Measurements from ENCODE around the gene SLCO2B1. TPM values are rescaled to one million over a fixed set of nuclear protein-coding genes. Genes with fewer than 3 reads are reported as not detected.
A peak's percentile ranks its signal among the peaks of the same experiment; 100 is the strongest.

Gene SLCO2B1
- total RNA-seq, 1 donor from 2014 or later = 0.54 TPM

DNA sequence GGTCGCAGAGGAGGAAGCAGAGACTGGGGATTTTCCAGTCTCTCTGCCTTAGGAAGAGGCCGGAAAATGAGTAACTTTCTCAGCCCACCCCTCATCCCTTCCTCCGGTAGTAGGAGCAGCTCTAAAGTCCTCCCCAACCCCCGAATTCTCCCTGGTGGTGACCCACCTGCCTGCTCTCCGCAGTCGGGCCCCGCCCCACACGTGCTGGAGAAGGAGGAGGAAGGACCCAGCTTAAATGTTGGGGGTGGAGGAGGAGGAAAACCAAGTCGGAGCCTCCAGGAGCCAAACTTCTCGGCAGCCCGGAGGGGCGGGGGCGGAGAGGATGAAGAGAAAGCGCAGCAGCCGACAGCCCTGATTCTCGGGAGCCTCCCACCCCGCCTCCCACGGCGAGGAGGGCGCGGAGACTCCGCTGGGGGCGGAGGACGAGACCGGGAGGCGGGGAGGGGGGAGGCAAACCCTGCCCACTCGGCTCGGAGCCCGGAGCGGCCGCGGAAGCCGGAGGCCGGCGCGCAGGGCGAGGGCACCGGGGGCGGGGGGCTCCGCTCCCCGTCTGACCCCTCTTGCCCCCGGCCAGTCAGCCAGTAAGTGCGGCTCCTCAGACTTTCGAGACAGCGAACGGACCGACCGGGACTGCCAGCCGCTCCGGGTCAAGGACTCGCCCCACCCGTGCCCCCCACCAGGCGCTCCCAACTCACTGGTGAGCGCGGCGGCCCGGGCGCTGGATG is 89.6 kb downstream of the SLCO2B1 start, which contains the start of gene TPBGL:
TSS of gene TPBGL (plus strand) at position 464 of the 725 bp plus-strand sequence. CDS start 276 bp downstream, outside the sequence.
- peak within 1 kb of the TSS; percentile 64 for H3K4me3 Mint-ChIP-seq (ENCODE audit: unreplicated experiment)
- no peaks in the 10 kb centered on the region for H3K9me3 Mint-ChIP-seq (ENCODE audit: unreplicated experiment)
- no peaks in the 10 kb centered on the region for H3K36me3 Mint-ChIP-seq (ENCODE audit: unreplicated experiment)
- H3K4me1 Mint-ChIP-seq (ENCODE audit: unreplicated experiment) = peaks cover 8% of the 10 kb centered on the region
- H3K27ac Mint-ChIP-seq (ENCODE audit: unreplicated experiment) = no peak within 1 kb of the TSS
- DNase-seq (ENCODE audit: extremely low spot score, unreplicated experiment) = no peak
- H3K27me3 Mint-ChIP-seq (ENCODE audit: unreplicated experiment) = peaks cover 66% of the 10 kb centered on the region
- TF ChIP-seq CTCF (IDR thresholded peaks at IDR 0.05) = no peak

- Mint-ChIP-seq H3K4me1 (ENCODE audit: unreplicated experiment) (peaks cover 8% of the 10 kb centered on the region), H3K27ac (ENCODE audit: unreplicated experiment) (no peak overlapping the region), H3K36me3 (ENCODE audit: unreplicated experiment) (no peaks in the 10 kb centered on the region), H3K4me3 (ENCODE audit: unreplicated experiment) (peak overlapping the region; percentile 59), H3K27me3 (ENCODE audit: unreplicated experiment) (peaks cover 70% of the 10 kb centered on the region), H3K9me3 (ENCODE audit: unreplicated experiment) (no peaks in the 10 kb centered on the region)
- TF ChIP-seq CTCF (IDR thresholded peaks at IDR 0.05) = peak; percentile 92
- DNase-seq (ENCODE audit: extremely low spot score, unreplicated experiment) = peak; percentile 98
Observed at GRCh38 chr11:75241036-75241905, 90.4 kb downstream of the SLCO2B1 start.

DNA sequence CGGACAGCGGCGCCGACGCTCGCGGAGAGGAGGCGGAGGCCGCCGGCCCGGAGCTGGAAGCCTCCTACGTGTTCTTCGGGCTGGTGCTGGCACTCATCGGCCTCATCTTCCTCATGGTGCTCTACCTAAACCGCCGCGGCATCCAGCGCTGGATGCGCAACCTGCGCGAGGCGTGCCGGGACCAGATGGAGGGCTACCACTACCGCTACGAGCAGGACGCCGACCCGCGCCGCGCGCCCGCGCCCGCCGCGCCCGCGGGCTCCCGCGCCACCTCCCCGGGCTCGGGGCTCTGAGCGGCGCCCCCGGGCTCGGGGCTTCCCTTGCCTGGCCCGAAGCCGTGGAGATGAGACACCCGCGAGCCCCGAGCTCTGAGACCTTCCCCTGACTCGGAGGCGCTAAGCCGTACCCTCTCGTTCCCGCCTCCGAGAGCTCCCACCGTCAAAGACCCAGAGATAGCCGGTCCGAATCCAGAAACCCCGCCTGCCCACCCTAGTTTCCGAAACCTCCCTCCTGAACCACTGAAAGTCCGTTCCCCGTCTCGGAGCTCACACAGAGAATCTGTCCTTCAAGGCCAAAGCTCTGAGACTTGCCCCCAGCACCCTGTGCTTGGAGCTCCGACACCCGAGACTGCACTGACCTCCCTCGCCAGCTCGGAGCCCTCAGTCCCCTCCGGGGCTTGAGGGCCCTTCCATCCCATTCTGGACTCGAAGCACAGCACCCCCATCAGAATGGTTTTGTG is 91.2 kb downstream of the SLCO2B1 start:
- TF ChIP-seq CTCF (IDR thresholded peaks at IDR 0.05) = no peak
- Mint-ChIP-seq H3K27me3 (ENCODE audit: unreplicated experiment) (peaks cover 66% of the 10 kb centered on the region), H3K4me1 (ENCODE audit: unreplicated experiment) (peaks cover 8% of the 10 kb centered on the region), H3K9me3 (ENCODE audit: unreplicated experiment) (no peaks in the 10 kb centered on the region), H3K4me3 (ENCODE audit: unreplicated experiment) (peak overlapping the region; percentile 68), H3K27ac (ENCODE audit: unreplicated experiment) (no peak overlapping the region), H3K36me3 (ENCODE audit: unreplicated experiment) (no peaks in the 10 kb centered on the region)
- DNase-seq (ENCODE audit: extremely low spot score, unreplicated experiment) = no peak

- TF ChIP-seq CTCF (IDR thresholded peaks at IDR 0.05) = no peak
- H3K4me3 Mint-ChIP-seq (ENCODE audit: unreplicated experiment) = peak overlapping the region; percentile 68
- no peaks in the 10 kb centered on the region for H3K36me3 Mint-ChIP-seq (ENCODE audit: unreplicated experiment)
- no peaks in the 10 kb centered on the region for H3K9me3 Mint-ChIP-seq (ENCODE audit: unreplicated experiment)
- no peak overlapping the region for H3K27ac Mint-ChIP-seq (ENCODE audit: unreplicated experiment)
- H3K27me3 Mint-ChIP-seq (ENCODE audit: unreplicated experiment) = peaks cover 61% of the 10 kb centered on the region
- peaks cover 8% of the 10 kb centered on the region for H3K4me1 Mint-ChIP-seq (ENCODE audit: unreplicated experiment)
- DNase-seq (ENCODE audit: extremely low spot score, unreplicated experiment) = no peak
Observed at GRCh38 chr11:75242722-75243600, 92.1 kb downstream of the SLCO2B1 start.
